Memory B cell (primary cell): ENCODE measurements around the gene NQO2.
A peak's percentile ranks its signal among the peaks of the same experiment; 100 is the strongest.
"Not testable (repeated sequence)": the region's sequence is repeated elsewhere in the genome, so short reads cannot be mapped to it uniquely, and the experiment has no call there.

Source experiments
- ATAC-seq: fragments of 150-1000 bp; cut with Tn5 transposase; 2 replicates; pipeline ENCODE4 v1.10.0; 2021; ENCODE audit warnings: low read depth, mild to moderate bottlenecking, moderate library complexity
- DNase-seq, 2 donors: peaks; one replicate each; pipeline ENCODE4 v3.0.0; 2022; ENCODE audit warnings: low spot score in 2 of 2
- H3K27ac Mint-ChIP-seq: one replicate; pipeline ENCODE4 v1.8.0; 2022; ENCODE audit warnings: mild to moderate bottlenecking, moderate library complexity, mixed read lengths
- H3K27me3 Mint-ChIP-seq: one replicate; pipeline ENCODE4 v1.8.0; 2022; ENCODE audit warnings: mixed read lengths
- H3K36me3 Mint-ChIP-seq: one replicate; pipeline ENCODE4 v1.8.0; 2022; ENCODE audit warnings: mild to moderate bottlenecking, mixed read lengths
- H3K4me1 Mint-ChIP-seq: one replicate; pipeline ENCODE4 v1.8.0; 2022; ENCODE audit warnings: mixed read lengths
- H3K4me3 Mint-ChIP-seq: one replicate; pipeline ENCODE4 v1.8.0; 2022; ENCODE audit warnings: mild to moderate bottlenecking, moderate library complexity, mixed read lengths
- H3K9me3 Mint-ChIP-seq: one replicate; pipeline ENCODE4 v1.8.0; 2022; ENCODE audit warnings: mixed read lengths

Gene NQO2

GRCh38 chr6:3041147-3041546 is 41.5 kb downstream of the NQO2 start:
- no peak for ATAC-seq
- no peak overlapping the region for H3K4me3 Mint-ChIP-seq
- H3K4me1 Mint-ChIP-seq, result no peaks in the 10 kb centered on the region
- H3K27ac Mint-ChIP-seq, result no peak overlapping the region
- no peaks in the 10 kb centered on the region for H3K36me3 Mint-ChIP-seq
- no peak for DNase-seq
- H3K9me3 Mint-ChIP-seq, result no peaks in the 10 kb centered on the region
- no peaks in the 10 kb centered on the region for H3K27me3 Mint-ChIP-seq

GRCh38 chr6:3041606-3042005 is 41.9 kb downstream of the NQO2 start:
- Mint-ChIP-seq H3K27me3 (no peaks in the 10 kb centered on the region), H3K4me3 (no peak overlapping the region), H3K36me3 (no peaks in the 10 kb centered on the region), H3K9me3 (no peaks in the 10 kb centered on the region), H3K27ac (no peak overlapping the region), H3K4me1 (no peaks in the 10 kb centered on the region)
- no peak for DNase-seq
- no peak for ATAC-seq

- Mint-ChIP-seq H3K27me3 (no peaks in the 10 kb centered on the region), H3K9me3 (no peaks in the 10 kb centered on the region), H3K4me1 (peaks cover 2% of the 10 kb centered on the region), H3K27ac (no peak overlapping the region), H3K4me3 (no peak overlapping the region), H3K36me3 (no peaks in the 10 kb centered on the region)
- DNase-seq, result no peak
- no peak for ATAC-seq
These were observed 45.7 kb downstream of the NQO2 start for GRCh38 chr6:3045369-3045768.

DNA sequence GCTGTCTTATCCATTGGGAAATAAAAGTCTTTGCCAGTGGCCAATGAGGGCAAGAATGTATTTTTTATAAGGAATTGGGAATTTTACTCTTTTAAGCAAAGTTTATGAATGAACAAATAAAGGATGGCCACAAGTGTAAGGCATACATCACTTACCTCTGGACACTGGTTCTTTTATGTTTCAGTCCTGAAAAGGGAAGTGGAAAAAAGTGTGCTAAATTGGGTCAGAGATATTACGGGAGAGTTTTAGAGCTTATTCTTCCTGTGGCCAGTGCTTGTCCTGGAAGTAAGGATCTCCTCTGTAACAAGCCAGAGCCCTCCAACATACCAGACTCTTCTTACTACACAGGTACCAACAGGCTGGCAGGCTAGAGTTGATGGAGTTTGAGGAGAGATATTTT is 46.1 kb downstream of the NQO2 start:
- Mint-ChIP-seq H3K27ac (no peak overlapping the region), H3K4me3 (no peak overlapping the region), H3K27me3 (no peaks in the 10 kb centered on the region), H3K36me3 (no peaks in the 10 kb centered on the region), H3K4me1 (peaks cover 2% of the 10 kb centered on the region), H3K9me3 (no peaks in the 10 kb centered on the region)
- DNase-seq (no peak), ATAC-seq (no peak)

GRCh38 chr6:3046295-3046694 is 46.6 kb downstream of the NQO2 start:
- no peak overlapping the region for H3K4me3 Mint-ChIP-seq
- no peak for DNase-seq
- H3K9me3 Mint-ChIP-seq, result no peaks in the 10 kb centered on the region
- no peaks in the 10 kb centered on the region for H3K27me3 Mint-ChIP-seq
- peaks cover 2% of the 10 kb centered on the region for H3K4me1 Mint-ChIP-seq
- ATAC-seq, result no peak
- no peaks in the 10 kb centered on the region for H3K36me3 Mint-ChIP-seq
- H3K27ac Mint-ChIP-seq, result no peak overlapping the region

DNA sequence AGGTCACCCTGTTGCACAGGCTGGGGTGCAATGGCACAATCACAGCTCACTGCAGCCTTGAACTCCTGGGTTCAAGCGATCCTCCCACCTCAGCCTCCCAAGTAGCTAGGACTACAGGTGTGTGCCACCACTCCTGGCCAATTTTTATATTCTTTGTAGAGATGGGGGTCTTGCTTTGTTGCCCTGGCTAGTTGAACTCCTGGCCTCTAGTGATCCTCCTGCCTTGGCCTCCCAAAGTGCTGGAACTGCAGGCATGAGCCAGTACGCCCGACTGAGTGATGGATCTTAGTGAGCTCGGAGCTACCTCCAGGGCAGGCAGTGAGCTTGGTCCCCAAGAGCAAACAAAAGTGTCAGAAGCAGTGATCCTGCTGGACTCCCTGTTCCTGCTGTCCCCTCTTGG is 48.3 kb downstream of the NQO2 start:
- ATAC-seq, H3K27ac Mint-ChIP-seq, H3K27me3 Mint-ChIP-seq, H3K4me3 Mint-ChIP-seq, H3K9me3 Mint-ChIP-seq, DNase-seq, H3K36me3 Mint-ChIP-seq, H3K4me1 Mint-ChIP-seq: not testable (repeated sequence)

DNA sequence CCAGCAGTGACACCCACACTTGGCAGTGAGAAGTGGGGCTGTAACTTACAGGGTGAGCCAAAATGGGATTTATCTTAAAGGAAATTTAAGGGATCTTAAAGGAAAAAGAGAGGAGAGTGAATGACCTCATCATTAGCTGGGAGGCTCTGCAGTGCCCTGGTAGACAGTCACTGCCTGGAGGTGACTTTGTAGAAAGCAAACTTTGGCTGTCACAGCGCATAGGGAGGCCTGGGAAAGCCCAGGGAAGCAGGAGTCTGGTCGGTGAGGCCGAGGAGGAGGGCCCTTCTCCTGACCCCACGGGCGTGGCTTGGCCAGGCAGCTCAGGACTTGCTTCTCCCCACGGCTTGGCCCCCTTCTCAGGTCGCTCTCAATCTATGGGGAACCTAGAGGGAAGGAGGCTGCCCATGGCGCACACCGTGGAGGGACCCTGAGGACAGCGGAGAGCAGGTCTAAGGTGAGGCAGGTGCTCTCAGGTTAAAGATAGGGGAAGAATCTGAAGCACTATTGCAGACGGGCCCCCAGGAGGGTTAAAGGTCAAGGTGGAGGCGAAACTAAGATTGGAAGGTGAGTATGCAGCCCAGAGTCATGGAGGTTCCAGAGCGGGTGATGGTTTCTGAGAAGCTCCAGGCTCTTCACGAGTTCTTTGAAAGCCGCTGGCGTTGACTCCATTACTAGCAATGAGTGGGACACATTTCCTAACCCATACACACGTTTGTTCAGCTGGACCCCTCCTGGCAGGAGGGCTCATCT is 53.0 kb downstream of the NQO2 start:
- Mint-ChIP-seq H3K27ac (no peak overlapping the region), H3K4me1 (peaks cover 7% of the 10 kb centered on the region), H3K27me3 (no peaks in the 10 kb centered on the region)

DNA sequence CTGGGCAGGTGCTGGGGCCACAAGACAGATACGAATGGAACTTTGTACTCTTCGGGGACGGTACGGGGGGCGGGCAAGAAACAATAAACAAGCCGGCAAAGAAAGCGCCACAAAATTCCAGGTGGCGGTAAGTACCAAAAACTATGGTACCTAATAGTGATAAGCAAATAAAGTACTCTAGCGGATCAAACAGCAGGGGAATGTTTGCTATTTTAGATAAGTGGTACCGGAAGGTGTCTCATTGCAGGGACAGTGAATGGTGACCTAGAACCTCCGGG is 53.5 kb downstream of the NQO2 start:
- peak overlapping the region; percentile 74 for H3K4me3 Mint-ChIP-seq
- ATAC-seq, result no peak
- DNase-seq, result no peak
- no peaks in the 10 kb centered on the region for H3K27me3 Mint-ChIP-seq
- no peak overlapping the region for H3K27ac Mint-ChIP-seq
- H3K9me3 Mint-ChIP-seq, result no peaks in the 10 kb centered on the region
- peaks cover 7% of the 10 kb centered on the region for H3K4me1 Mint-ChIP-seq
- no peaks in the 10 kb centered on the region for H3K36me3 Mint-ChIP-seq

More for the DNA sequence above, 53.0 kb downstream of the NQO2 start:
- ATAC-seq, result no peak
- H3K36me3 Mint-ChIP-seq, result no peaks in the 10 kb centered on the region
- no peaks in the 10 kb centered on the region for H3K9me3 Mint-ChIP-seq
- peak overlapping the region; percentile 74 for H3K4me3 Mint-ChIP-seq
- DNase-seq, result no peak

- not testable (repeated sequence) for H3K4me1 Mint-ChIP-seq, DNase-seq, H3K36me3 Mint-ChIP-seq, ATAC-seq, H3K27me3 Mint-ChIP-seq, H3K9me3 Mint-ChIP-seq, H3K27ac Mint-ChIP-seq
- peak overlapping the region; percentile 74 for H3K4me3 Mint-ChIP-seq
These were observed 54.8 kb downstream of the NQO2 start for GRCh38 chr6:3054229-3055157.

- H3K36me3 Mint-ChIP-seq, H3K9me3 Mint-ChIP-seq, H3K4me3 Mint-ChIP-seq: not testable (repeated sequence)
These were observed 55.4 kb downstream of the NQO2 start for GRCh38 chr6:3055158-3055499.

GRCh38 chr6:3057063-3057770 is 57.5 kb downstream of the NQO2 start:
- Mint-ChIP-seq H3K4me3 (no peak overlapping the region), H3K27ac (no peak overlapping the region), H3K9me3 (no peaks in the 10 kb centered on the region), H3K36me3 (no peaks in the 10 kb centered on the region), H3K4me1 (peaks cover 5% of the 10 kb centered on the region), H3K27me3 (no peaks in the 10 kb centered on the region)
- no peak for DNase-seq
- no peak for ATAC-seq

More at GRCh38 chr6:3055158-3055499, 55.4 kb downstream of the NQO2 start:
- H3K27ac Mint-ChIP-seq, H3K4me1 Mint-ChIP-seq, ATAC-seq, H3K27me3 Mint-ChIP-seq, DNase-seq: not testable (repeated sequence)

DNA sequence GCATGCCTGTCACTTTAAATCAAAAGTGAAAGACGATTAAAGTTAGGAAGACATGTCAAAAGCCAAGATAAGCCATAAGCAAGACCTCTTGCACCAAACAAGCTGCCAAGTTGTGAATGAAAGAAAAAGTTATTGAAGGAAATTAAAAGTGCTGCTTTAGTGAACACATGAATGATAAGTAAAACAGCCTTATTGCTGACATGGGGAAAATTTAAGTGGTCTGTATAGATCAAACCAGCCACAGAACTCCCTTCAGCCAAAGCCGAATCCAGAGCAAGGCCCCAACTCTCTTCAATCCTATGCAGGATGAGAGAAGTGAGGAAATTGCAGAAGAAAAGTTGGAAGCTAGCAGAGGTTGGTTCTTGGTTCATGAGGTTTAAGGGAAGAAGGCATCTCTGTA is 59.3 kb downstream of the NQO2 start:
- ATAC-seq, result no peak
- Mint-ChIP-seq H3K4me3 (no peak overlapping the region), H3K9me3 (no peaks in the 10 kb centered on the region), H3K27me3 (no peaks in the 10 kb centered on the region), H3K36me3 (no peaks in the 10 kb centered on the region), H3K4me1 (no peaks in the 10 kb centered on the region), H3K27ac (no peak overlapping the region)
- DNase-seq, result no peak

DNA sequence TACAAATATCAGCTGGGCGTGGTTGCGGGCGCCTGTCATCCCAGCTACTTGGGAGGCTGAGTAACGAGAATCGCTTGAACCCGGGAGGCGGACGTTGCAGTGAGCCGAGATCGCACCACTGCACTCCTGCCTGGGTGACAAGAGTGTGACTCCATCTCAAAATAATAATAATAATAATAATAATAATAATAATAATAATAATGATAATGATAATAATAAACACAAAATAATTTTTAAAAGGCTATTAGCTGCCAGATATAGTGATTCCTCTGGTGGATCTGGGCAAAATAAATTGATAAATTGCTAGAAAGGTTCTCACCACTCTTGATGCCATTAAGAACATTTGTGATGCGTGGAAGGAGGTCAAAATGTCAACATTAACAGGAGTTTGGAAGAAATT is 60.4 kb downstream of the NQO2 start:
- H3K27ac Mint-ChIP-seq, ATAC-seq, H3K4me1 Mint-ChIP-seq, H3K27me3 Mint-ChIP-seq, H3K36me3 Mint-ChIP-seq, H3K4me3 Mint-ChIP-seq, DNase-seq, H3K9me3 Mint-ChIP-seq: not testable (repeated sequence)

DNA sequence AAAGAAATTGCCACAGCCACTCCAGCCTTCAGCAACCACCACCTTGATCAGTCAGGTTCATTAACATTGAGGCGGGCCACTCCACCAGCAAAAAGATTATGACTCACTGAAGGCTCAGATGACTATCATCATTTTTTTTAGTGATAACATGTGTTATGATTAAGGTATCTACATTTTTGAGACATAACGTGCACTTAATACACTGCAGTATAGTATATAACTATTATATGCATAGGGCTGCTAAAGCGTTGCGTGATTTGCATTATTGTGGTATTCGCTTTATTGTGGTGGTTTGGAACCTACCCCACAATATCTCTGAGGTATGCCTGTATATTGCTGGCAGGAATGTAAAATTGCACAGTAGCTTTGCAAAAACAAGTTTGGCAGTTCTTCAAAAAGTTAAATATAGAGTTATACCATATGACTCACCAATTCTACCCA is 61.8 kb downstream of the NQO2 start:
- ATAC-seq, result no peak
- Mint-ChIP-seq H3K36me3 (no peaks in the 10 kb centered on the region), H3K4me1 (peaks cover 7% of the 10 kb centered on the region), H3K9me3 (no peaks in the 10 kb centered on the region), H3K27ac (no peak overlapping the region), H3K27me3 (no peaks in the 10 kb centered on the region), H3K4me3 (no peak overlapping the region)
- DNase-seq, result no peak
